Tibial nerve (tissue), 4 donors: ENCODE data around the gene TSHZ1. TPM values are rescaled to one million over a fixed set of nuclear protein-coding genes. Genes with fewer than 3 reads are reported as not detected.

ENCODE experiments used
- DNase-seq, 2 donors: peaks; one replicate each; pipeline ENCODE4 v3.0.0-alpha.2; 2019; ENCODE audit warnings: low spot score in 2 of 2
- H3K27ac ChIP-seq, 4 donors: fragments of 200-600 bp; sonication (generic) in 3 of 4; one replicate each; pipeline ENCODE4 v1.5.1; 2017 to 2019; ENCODE audit warnings: mild to moderate bottlenecking in 1 of 4
- H3K27me3 ChIP-seq, 2 donors: fragments of 200-600 bp; sonication (generic) in 1 of 2; one replicate each; pipeline versions ENCODE4 v1.5.1 to v1.6.0; 2017 to 2019
- H3K36me3 ChIP-seq, 3 donors: fragments of 200-600 bp; sonication (generic); one replicate each; pipeline ENCODE4 v1.5.1; 2018 to 2019
- H3K4me1 ChIP-seq, 4 donors: fragments of 200-600 bp; sonication (generic) in 3 of 4; one replicate each; pipeline ENCODE4 v1.5.1; 2017 to 2019
- H3K4me3 ChIP-seq, 4 donors: fragments of 200-600 bp; sonication (generic) in 3 of 4; one replicate each; pipeline ENCODE4 v1.5.1; 2017 to 2019; ENCODE audit warnings: mild to moderate bottlenecking in 1 of 4, moderate library complexity in 1 of 4
- H3K9me3 ChIP-seq, 4 donors: fragments of 200-600 bp; sonication (generic) in 3 of 4; one replicate each; pipeline ENCODE4 v1.5.1; 2017 to 2019
- EP300 ChIP-seq, 2 donors: sonication (generic); formaldehyde crosslinking; IDR thresholded peaks; one replicate each; pipeline ENCODE4 v1.6.1; 2017; ENCODE audit warnings: antibody characterized with exemption in 2 of 2, mild to moderate bottlenecking in 1 of 2
- POLR2A ChIP-seq, 2 donors: fragments of 450-650 bp; IDR thresholded peaks; one replicate each; pipeline ENCODE4 v1.6.1; 2017; ENCODE audit warnings: antibody characterized with exemption in 2 of 2, mild to moderate bottlenecking in 2 of 2, moderate library complexity in 2 of 2
- WGBS, 2 donors: methylation state at CpG; one replicate each; pipeline ENCODE4 v1.1.5; 2018; 5-methylcytosine and 5-hydroxymethylcytosine counted together
- total RNA-seq, 4 donors: library from RNA; depleted of rRNA; stranded (reverse); fragments of >200 nt; gene quantifications; one replicate each; pipeline ENCODE4 v1.1.0, GENCODE V29; 2016
- TF ChIP-seq, protein P1 (sequence below), 5 experiments: fragments of 200-600 bp in 3 of 5; fragments of 450-650 bp in 2 of 5; sonication (generic) in 3 of 5; IDR thresholded peaks; one replicate each; pipeline ENCODE4 v1.5.1; 2016 to 2019; ENCODE audit warnings: antibody characterized with exemption in 5 of 5, mild to moderate bottlenecking in 3 of 5, moderate library complexity in 2 of 5

The TSHZ1 gene
- total RNA-seq, 4 donors from 2014 or later: 15.6 to 23.7 (median 18.3) TPM

DNA sequence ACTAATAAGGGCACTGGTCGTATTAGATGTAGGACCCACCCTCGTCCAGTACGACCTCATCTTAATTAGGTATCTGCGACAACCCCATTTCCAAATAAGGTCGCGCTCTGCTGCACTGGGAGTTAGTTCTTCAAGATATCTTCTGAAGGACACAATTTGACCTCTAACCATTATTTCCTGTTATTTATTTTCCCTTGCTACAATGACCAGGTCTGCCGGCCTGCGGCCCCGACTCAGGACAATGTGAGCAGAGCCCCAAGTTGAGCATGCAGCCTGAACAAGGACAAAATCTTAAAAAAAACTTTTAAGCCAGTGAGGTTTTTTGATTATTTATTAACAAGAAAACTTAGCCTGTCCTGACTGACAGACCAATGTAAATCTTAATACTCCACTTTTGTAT is 109.3 kb downstream of the TSHZ1 start:
- WGBS, 2 donors: 85 to 86% methylated on average over 9 of the region's 9 CpGs
- TF ChIP-seq EP300 (IDR thresholded peaks at IDR 0.05) (no peak), POLR2A (IDR thresholded peaks at IDR 0.05) (no peak)
- TF ChIP-seq, protein P1, sequence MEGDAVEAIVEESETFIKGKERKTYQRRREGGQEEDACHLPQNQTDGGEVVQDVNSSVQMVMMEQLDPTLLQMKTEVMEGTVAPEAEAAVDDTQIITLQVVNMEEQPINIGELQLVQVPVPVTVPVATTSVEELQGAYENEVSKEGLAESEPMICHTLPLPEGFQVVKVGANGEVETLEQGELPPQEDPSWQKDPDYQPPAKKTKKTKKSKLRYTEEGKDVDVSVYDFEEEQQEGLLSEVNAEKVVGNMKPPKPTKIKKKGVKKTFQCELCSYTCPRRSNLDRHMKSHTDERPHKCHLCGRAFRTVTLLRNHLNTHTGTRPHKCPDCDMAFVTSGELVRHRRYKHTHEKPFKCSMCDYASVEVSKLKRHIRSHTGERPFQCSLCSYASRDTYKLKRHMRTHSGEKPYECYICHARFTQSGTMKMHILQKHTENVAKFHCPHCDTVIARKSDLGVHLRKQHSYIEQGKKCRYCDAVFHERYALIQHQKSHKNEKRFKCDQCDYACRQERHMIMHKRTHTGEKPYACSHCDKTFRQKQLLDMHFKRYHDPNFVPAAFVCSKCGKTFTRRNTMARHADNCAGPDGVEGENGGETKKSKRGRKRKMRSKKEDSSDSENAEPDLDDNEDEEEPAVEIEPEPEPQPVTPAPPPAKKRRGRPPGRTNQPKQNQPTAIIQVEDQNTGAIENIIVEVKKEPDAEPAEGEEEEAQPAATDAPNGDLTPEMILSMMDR (IDR thresholded peaks at IDR 0.05): no peak
- Histone ChIP-seq H3K4me1 (no peaks in the 10 kb centered on the region), H3K4me3 (no peak overlapping the region), H3K27me3 (no peaks in the 10 kb centered on the region), H3K36me3 (no peaks in the 10 kb centered on the region), H3K27ac (no peak overlapping the region), H3K9me3 (no peaks in the 10 kb centered on the region)
- no peak for DNase-seq

GRCh38 chr18:75320506-75320905 is 109.9 kb downstream of the TSHZ1 start:
- H3K27ac ChIP-seq: no peak overlapping the region
- no peak for DNase-seq
- H3K9me3 ChIP-seq: peaks cover 0 to 3% (median 0%) of the 10 kb centered on the region in 4 donors
- 91 to 95% methylated on average over 9 of the region's 9 CpGs for WGBS, 2 donors
- no peaks in the 10 kb centered on the region for H3K4me1 ChIP-seq
- no peaks in the 10 kb centered on the region for H3K36me3 ChIP-seq
- no peak for TF ChIP-seq EP300 (IDR thresholded peaks at IDR 0.05)
- no peak for TF ChIP-seq POLR2A (IDR thresholded peaks at IDR 0.05)
- TF ChIP-seq, protein P1 (IDR thresholded peaks at IDR 0.05): no peak
- no peaks in the 10 kb centered on the region for H3K27me3 ChIP-seq
- no peak overlapping the region for H3K4me3 ChIP-seq

- TF ChIP-seq, protein P1 (IDR thresholded peaks at IDR 0.05): no peak
- TF ChIP-seq EP300 (IDR thresholded peaks at IDR 0.05) (no peak), POLR2A (IDR thresholded peaks at IDR 0.05) (no peak)
- DNase-seq: no peak
- H3K4me1 ChIP-seq: no peaks in the 10 kb centered on the region
- H3K27me3 ChIP-seq: no peaks in the 10 kb centered on the region
- peaks cover 0 to 13% (median 0%) of the 10 kb centered on the region in 4 donors for H3K9me3 ChIP-seq
- no peaks in the 10 kb centered on the region for H3K36me3 ChIP-seq
- H3K27ac ChIP-seq: no peak overlapping the region
- 89 to 93% methylated on average over 6 of the region's 6 CpGs for WGBS, 2 donors
- no peak overlapping the region for H3K4me3 ChIP-seq
Observed at GRCh38 chr18:75321431-75321830, 110.8 kb downstream of the TSHZ1 start.

DNA sequence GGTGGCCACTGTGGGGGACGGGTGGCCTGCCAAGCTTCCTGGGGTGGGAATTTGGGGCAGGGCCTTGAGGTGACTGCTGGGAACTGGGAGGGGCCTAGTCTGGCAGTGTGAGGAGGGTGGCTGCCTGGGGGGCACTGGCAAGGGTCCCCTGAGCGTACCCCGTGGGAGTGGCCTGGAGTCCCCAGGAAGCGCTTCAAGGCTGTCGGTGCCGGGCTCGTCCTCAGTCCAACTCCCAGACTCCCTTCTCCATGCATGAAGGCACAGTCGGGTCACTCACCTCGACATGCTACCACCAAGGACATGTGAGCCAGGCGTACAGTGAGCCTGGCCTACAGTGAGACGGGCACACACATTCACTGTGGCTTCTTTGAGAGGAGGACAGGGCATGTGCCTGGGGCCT is 111.6 kb downstream of the TSHZ1 start:
- DNase-seq: no peak
- H3K27ac ChIP-seq: no peak overlapping the region
- TF ChIP-seq, protein P1 (IDR thresholded peaks at IDR 0.05): no peak
- TF ChIP-seq POLR2A (IDR thresholded peaks at IDR 0.05): no peak

DNA sequence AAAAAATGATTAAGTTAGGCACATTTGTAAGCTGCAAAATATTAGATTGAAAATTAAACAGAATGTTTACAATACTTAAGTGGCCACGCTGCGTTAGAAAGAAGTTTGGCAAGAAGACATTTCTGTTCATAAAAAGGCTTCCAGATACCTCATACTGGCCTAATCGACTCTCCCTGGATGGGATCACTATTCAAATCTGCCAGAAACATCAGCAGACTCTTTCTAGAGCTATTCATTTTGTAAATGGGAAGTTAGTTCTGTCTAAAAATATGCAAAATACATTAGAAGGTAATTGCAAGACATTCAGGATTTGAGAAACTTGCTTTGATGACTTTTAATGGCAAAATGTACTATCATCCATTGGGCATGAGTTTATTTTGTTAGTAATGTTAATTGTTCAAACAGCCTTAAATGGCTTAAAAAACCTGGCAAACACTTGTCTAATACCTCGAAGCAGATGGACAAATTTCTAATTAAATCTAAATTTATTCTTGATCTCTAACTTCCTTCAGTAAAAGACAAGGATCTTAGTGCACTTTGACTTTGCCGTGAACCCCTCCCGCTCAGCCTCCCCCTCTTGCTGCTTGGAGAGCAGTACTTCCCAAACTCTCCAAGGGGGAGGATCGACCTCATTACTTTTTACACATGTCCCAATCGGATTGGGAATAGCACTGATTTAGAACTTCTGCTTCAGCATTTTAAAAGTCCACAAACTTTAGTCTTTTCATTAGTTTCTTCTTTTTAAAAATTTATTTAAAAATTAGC is 113.4 kb downstream of the TSHZ1 start:
- H3K4me3 ChIP-seq: no peak overlapping the region
- H3K9me3 ChIP-seq: peaks cover 0 to 25% (median 2%) of the 10 kb centered on the region in 4 donors
- DNase-seq: no peak
- TF ChIP-seq, protein P1 (IDR thresholded peaks at IDR 0.05): no peak
- TF ChIP-seq POLR2A (IDR thresholded peaks at IDR 0.05) (no peak), EP300 (IDR thresholded peaks at IDR 0.05) (no peak)
- H3K36me3 ChIP-seq: no peaks in the 10 kb centered on the region
- H3K4me1 ChIP-seq: no peaks in the 10 kb centered on the region
- H3K27me3 ChIP-seq: no peaks in the 10 kb centered on the region
- H3K27ac ChIP-seq: no peak overlapping the region
- WGBS, 2 donors: 57 to 65% methylated on average over 8 of the region's 8 CpGs

More for the DNA sequence above, 111.6 kb downstream of the TSHZ1 start:
- no peaks in the 10 kb centered on the region for H3K36me3 ChIP-seq
- no peaks in the 10 kb centered on the region for H3K27me3 ChIP-seq
- no peaks in the 10 kb centered on the region for H3K4me1 ChIP-seq
- H3K9me3 ChIP-seq: peaks cover 0 to 15% (median 2%) of the 10 kb centered on the region in 4 donors
- H3K4me3 ChIP-seq: no peak overlapping the region
- WGBS, 2 donors: 94 to 96% methylated on average over 11 of the region's 11 CpGs
